K562 (cell line): ENCODE measurements around the gene ANAPC10. TPM values are rescaled to one million over a fixed set of nuclear protein-coding genes. Genes with fewer than 3 reads are reported as not detected.

Experiments used
- CTBP1 ChIP-seq: fragments of 450-650 bp; IDR thresholded peaks from 2 replicates; pipeline ENCODE4 v1.6.1; 2016; ENCODE audit warnings: borderline replicate concordance
- ETV6 ChIP-seq, 3 experiments: fragments of 150-350 bp in 1 of 3; sonication (generic) in 1 of 3; formaldehyde crosslinking in 1 of 3; IDR thresholded peaks; 2 replicates each; pipeline versions ENCODE4 v1.6.1 to v1.8.0; 2014 to 2022; ENCODE audit warnings: borderline replicate concordance in 2 of 3, low read depth in 2 of 3, antibody characterized with exemption in 1 of 3, low read length in 1 of 3, mild to moderate bottlenecking in 1 of 3, missing genetic modification reagents in 1 of 3
- MEIS2 ChIP-seq: fragments of 450-650 bp; IDR thresholded peaks from 2 replicates; pipeline ENCODE4 v1.6.1; 2014; ENCODE audit warnings: mild to moderate bottlenecking; ENCODE audit not compliant: partially characterized antibody
- NFATC3 ChIP-seq: fragments of 450-650 bp; IDR thresholded peaks from 2 replicates; pipeline ENCODE4 v1.6.1; 2017; ENCODE audit warnings: mild to moderate bottlenecking
- SMARCA4 ChIP-seq: fragments of 450-650 bp; IDR thresholded peaks from 2 replicates; pipeline ENCODE4 v1.6.1; 2016
- ZNF280B ChIP-seq: fragments of 250-450 bp; sonication (Bioruptor Pico); IDR thresholded peaks from 2 replicates; pipeline ENCODE4 v1.5.1; 2021; ENCODE audit warnings: mild to moderate bottlenecking
- ZNF592 ChIP-seq: fragments of 450-650 bp; IDR thresholded peaks from 2 replicates; pipeline ENCODE4 v1.6.1; 2017; ENCODE audit warnings: antibody characterized with exemption, mild to moderate bottlenecking
- polyA plus RNA-seq, 8 experiments: library from polyadenylated mRNA; depleted of rRNA in 4 of 8; stranded (reverse) in 5 of 8; unstranded in 3 of 8; fragments of >200 nt; fragmentation: Nextera tagmentation in 2 of 8; fragmentation: Illumina TruSeq in 1 of 8; extraction: Ambion mirVana in 2 of 8; extraction: Trizol in 1 of 8; gene quantifications; 2 replicates each; pipeline versions ENCODE4 v1.2.1 to v1.2.3, GENCODE V29; 2011 to 2014; ENCODE audit warnings: inconsistent platforms in 1 of 8, missing spikeins in 1 of 8
- total RNA-seq, 7 experiments: library from RNA; depleted of rRNA in 6 of 7; stranded (reverse); fragments of >200 nt in 6 of 7; fragmentation: Illumina TruSeq in 2 of 7; extraction: Trizol in 2 of 7; gene quantifications; 2 replicates each; pipeline versions ENCODE4 v1.2.1 to v1.2.3, GENCODE V29; 2011 to 2021; ENCODE audit warnings: low replicate concordance in 1 of 7

Gene ANAPC10
- total and polyA plus RNA-seq, 9 of the 15 experiments (the other 6 are each of a cell fraction or from before 2014, with no cell fraction given) = 31.0 to 96.2 (median 60.3) TPM

- TF ChIP-seq ZNF280B (CRISPR knock-in tag) (no peak), CTBP1 (peak; percentile 24; the same call in 1 of the 2 replicates), SMARCA4 (peak; percentile 55), ETV6 (IDR thresholded peaks at IDR 0.05; ENCODE audit: borderline replicate concordance in 1 of 2, low read depth in 2 of 2, low read length in 1 of 2) (peak; percentile 65 to 76; a peak in 2 of 4 replicates), ETV6 (CRISPR knock-in tag; IDR thresholded peaks at IDR 0.05; ENCODE audit: borderline replicate concordance) (no peak), MEIS2 (peak; percentile 2), NFATC3 (no peak), ZNF592 (0 out of 2 replicates have a peak, but pooled peaks have one; percentile 39)
These were observed 85.2 kb downstream of the ANAPC10 start (continued) for GRCh38 chr4:145012841-145013240.
